ENCODE measurements around the gene KERA.

Gene KERA

DNA sequence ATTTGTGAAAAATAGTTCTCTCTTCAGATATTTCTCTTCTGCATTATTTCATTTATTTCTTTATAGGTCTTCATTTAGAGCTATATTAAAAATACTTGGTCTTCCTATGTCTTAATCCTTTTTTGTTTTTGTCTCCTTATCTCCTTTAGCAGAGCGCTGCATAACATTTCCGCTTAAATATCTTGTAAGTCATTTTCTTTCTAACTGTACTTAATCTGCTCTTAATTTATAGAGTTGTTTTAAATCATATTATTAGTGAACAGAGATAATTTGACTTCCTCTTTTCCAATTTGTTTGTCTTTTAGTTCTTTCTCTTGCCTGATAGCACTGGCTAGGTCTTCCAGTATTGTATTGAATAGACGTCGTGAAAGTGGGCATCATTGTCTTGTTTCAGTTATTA, 35.5 kb upstream of the KERA start:
- no peak for TF ChIP-seq ZBTB7A (IDR thresholded peaks at IDR 0.05; ENCODE audit: low read depth)

DNA sequence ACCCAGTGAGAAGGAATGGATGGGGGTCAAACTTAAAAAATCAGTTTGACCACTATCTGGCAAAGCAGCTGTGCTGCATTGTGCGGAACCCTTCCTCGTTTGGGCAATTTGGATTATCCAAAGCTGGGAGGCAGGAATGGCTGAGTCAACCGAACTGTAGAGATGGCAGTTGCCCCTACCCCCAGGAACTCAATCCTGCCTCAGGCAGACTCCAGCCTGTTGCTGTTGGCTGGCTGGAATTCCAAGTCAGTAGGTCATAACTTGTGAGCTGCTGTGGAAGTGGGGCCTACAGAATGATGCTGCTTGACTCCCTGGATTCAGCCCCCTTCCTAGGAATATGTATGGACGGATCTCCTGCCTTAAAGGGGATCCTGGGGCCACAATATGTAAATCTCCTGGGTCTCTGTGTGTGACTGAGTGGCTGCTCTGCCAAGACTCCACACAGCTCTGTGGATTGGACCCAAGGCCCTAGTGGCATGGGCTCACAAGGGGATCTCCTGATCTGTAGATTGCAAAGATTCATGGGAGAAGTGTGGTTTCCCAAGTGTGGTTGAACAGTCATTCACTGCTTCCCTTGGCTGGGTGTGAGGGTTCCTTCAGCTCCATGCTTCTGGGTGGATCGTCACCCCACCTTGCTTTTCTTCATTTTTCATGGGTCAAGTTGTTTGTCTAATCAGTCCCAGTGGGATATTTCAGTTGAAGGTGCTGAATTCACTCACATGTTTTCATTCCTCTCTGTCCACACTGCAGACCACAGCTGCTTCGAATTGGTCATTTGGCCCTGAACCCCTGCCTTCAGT, 34.3 kb upstream of the KERA start:
- TF ChIP-seq FOXM1 (IDR thresholded peaks at IDR 0.05; ENCODE audit: borderline replicate concordance, low read depth): no peak
- no peak for TF ChIP-seq CEBPB (IDR thresholded peaks at IDR 0.05)
- no peak for TF ChIP-seq CREB1 (IDR thresholded peaks at IDR 0.05; ENCODE audit: low read depth)
- TF ChIP-seq RAD21 (IDR thresholded peaks at IDR 0.05; ENCODE audit: low read depth): no peak
- TF ChIP-seq, protein P1, sequence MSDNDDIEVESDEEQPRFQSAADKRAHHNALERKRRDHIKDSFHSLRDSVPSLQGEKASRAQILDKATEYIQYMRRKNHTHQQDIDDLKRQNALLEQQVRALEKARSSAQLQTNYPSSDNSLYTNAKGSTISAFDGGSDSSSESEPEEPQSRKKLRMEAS (IDR thresholded peaks at IDR 0.05): no peak
- no peak for TF ChIP-seq EP300 (IDR thresholded peaks at IDR 0.05; ENCODE audit: borderline replicate concordance)
- TF ChIP-seq, protein P2, sequence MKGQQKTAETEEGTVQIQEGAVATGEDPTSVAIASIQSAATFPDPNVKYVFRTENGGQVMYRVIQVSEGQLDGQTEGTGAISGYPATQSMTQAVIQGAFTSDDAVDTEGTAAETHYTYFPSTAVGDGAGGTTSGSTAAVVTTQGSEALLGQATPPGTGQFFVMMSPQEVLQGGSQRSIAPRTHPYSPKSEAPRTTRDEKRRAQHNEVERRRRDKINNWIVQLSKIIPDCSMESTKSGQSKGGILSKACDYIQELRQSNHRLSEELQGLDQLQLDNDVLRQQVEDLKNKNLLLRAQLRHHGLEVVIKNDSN (IDR thresholded peaks at IDR 0.05): no peak
- TF ChIP-seq NFIC (IDR thresholded peaks at IDR 0.05): no peak
- no peak for TF ChIP-seq EGR1 (IDR thresholded peaks at IDR 0.05)
- no peak for TF ChIP-seq TAF1 (IDR thresholded peaks at IDR 0.05; ENCODE audit: low read depth)
- TF ChIP-seq TCF12 (IDR thresholded peaks at IDR 0.05; ENCODE audit: low read depth): no peak
- no peak for TF ChIP-seq ZBTB7A (IDR thresholded peaks at IDR 0.05; ENCODE audit: low read depth)
- TF ChIP-seq TEAD4 (IDR thresholded peaks at IDR 0.05): no peak
- TF ChIP-seq, protein P3, sequence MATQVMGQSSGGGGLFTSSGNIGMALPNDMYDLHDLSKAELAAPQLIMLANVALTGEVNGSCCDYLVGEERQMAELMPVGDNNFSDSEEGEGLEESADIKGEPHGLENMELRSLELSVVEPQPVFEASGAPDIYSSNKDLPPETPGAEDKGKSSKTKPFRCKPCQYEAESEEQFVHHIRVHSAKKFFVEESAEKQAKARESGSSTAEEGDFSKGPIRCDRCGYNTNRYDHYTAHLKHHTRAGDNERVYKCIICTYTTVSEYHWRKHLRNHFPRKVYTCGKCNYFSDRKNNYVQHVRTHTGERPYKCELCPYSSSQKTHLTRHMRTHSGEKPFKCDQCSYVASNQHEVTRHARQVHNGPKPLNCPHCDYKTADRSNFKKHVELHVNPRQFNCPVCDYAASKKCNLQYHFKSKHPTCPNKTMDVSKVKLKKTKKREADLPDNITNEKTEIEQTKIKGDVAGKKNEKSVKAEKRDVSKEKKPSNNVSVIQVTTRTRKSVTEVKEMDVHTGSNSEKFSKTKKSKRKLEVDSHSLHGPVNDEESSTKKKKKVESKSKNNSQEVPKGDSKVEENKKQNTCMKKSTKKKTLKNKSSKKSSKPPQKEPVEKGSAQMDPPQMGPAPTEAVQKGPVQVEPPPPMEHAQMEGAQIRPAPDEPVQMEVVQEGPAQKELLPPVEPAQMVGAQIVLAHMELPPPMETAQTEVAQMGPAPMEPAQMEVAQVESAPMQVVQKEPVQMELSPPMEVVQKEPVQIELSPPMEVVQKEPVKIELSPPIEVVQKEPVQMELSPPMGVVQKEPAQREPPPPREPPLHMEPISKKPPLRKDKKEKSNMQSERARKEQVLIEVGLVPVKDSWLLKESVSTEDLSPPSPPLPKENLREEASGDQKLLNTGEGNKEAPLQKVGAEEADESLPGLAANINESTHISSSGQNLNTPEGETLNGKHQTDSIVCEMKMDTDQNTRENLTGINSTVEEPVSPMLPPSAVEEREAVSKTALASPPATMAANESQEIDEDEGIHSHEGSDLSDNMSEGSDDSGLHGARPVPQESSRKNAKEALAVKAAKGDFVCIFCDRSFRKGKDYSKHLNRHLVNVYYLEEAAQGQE (IDR thresholded peaks at IDR 0.05; ENCODE audit: low read depth): no peak
- TF ChIP-seq YY1 (IDR thresholded peaks at IDR 0.05; ENCODE audit: low read depth): no peak

- TF ChIP-seq TAF1 (IDR thresholded peaks at IDR 0.05; ENCODE audit: low read depth) (no peak), EP300 (IDR thresholded peaks at IDR 0.05; ENCODE audit: borderline replicate concordance) (no peak), TCF12 (IDR thresholded peaks at IDR 0.05; ENCODE audit: low read depth) (no peak), RAD21 (IDR thresholded peaks at IDR 0.05; ENCODE audit: low read depth) (no peak), CREB1 (IDR thresholded peaks at IDR 0.05; ENCODE audit: low read depth) (no peak), FOXM1 (IDR thresholded peaks at IDR 0.05; ENCODE audit: borderline replicate concordance, low read depth) (no peak), ZBTB7A (IDR thresholded peaks at IDR 0.05; ENCODE audit: low read depth) (no peak), CEBPB (IDR thresholded peaks at IDR 0.05) (no peak), TEAD4 (IDR thresholded peaks at IDR 0.05) (no peak), YY1 (IDR thresholded peaks at IDR 0.05; ENCODE audit: low read depth) (no peak), EGR1 (IDR thresholded peaks at IDR 0.05) (no peak), NFIC (IDR thresholded peaks at IDR 0.05) (no peak)
- TF ChIP-seq, protein P1 (IDR thresholded peaks at IDR 0.05): no peak
- TF ChIP-seq, protein P2 (IDR thresholded peaks at IDR 0.05): no peak
- TF ChIP-seq, protein P3 (IDR thresholded peaks at IDR 0.05; ENCODE audit: low read depth): no peak
Observed at GRCh38 chr12:91080041-91080440, 22.2 kb upstream of the KERA start.

DNA sequence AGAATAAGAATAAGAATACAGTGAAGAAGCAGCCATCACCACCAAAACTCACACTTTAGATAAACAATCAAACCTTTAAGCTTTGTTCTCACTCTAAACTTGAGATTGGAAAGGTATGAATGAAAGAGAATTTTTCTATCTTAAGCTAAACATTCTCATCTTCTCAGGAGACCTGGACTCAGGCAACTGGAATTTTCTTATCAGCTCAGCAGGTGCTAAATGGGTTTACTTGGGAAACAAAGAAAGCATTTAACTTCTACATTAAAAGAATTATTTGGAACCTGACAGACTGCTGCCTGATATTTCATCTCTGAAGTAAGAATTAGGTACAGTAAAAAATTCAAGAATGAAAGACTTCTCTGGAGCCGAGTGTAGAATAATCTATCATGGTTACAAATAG, 20.7 kb upstream of the KERA start:
- TF ChIP-seq RAD21 (IDR thresholded peaks at IDR 0.05; ENCODE audit: low read depth) (no peak), CEBPB (IDR thresholded peaks at IDR 0.05) (no peak)
- TF ChIP-seq, protein P1 (IDR thresholded peaks at IDR 0.05): no peak

DNA sequence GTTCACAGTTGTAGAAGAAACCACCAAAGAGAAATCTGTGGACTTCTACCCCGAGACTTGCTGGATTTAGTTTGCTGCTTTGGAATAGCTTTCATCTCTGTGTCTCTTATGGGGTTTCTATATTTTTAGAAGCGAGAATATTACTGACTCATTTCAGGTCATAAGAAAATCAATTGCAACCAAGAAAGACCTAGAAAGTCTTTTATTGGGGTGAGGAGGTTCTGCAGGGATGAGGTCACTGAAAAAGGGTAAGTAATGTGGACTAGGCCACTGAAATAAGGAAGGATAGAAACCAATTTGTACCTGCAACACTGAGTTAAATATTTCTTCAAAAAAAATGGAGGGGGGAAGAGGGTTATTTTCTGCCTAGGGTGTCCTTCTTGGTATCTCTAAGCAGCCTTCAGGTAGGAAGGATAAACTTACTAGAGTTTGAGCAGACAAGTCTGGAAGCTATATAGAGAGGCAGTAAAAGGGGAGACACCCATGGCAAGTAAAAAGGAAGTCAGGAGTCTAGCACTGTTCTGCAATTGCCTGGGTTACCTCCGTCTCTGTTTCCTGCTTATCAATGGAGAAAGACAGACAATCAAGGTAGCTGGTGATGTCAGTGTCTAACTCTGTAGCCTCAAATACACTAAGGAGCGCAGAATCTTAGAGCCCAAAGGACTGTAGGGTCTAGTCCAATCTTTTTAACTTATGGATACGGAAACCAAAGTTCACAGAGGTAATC, 19.6 kb upstream of the KERA start:
- TF ChIP-seq ZBTB7A (IDR thresholded peaks at IDR 0.05; ENCODE audit: low read depth): no peak
- TF ChIP-seq, protein P2 (IDR thresholded peaks at IDR 0.05): no peak
- no peak for TF ChIP-seq CEBPB (IDR thresholded peaks at IDR 0.05)
- TF ChIP-seq CREB1 (IDR thresholded peaks at IDR 0.05; ENCODE audit: low read depth): no peak
- no peak for TF ChIP-seq TCF12 (IDR thresholded peaks at IDR 0.05; ENCODE audit: low read depth)
- TF ChIP-seq RAD21 (IDR thresholded peaks at IDR 0.05; ENCODE audit: low read depth): no peak
- TF ChIP-seq, protein P1 (IDR thresholded peaks at IDR 0.05): no peak
- TF ChIP-seq TAF1 (IDR thresholded peaks at IDR 0.05; ENCODE audit: low read depth): no peak
- no peak for TF ChIP-seq YY1 (IDR thresholded peaks at IDR 0.05; ENCODE audit: low read depth)
- TF ChIP-seq TEAD4 (IDR thresholded peaks at IDR 0.05): no peak
- TF ChIP-seq, protein P3 (IDR thresholded peaks at IDR 0.05; ENCODE audit: low read depth): no peak
- no peak for TF ChIP-seq EP300 (IDR thresholded peaks at IDR 0.05; ENCODE audit: borderline replicate concordance)
- no peak for TF ChIP-seq FOXM1 (IDR thresholded peaks at IDR 0.05; ENCODE audit: borderline replicate concordance, low read depth)
- TF ChIP-seq EGR1 (IDR thresholded peaks at IDR 0.05): no peak
- TF ChIP-seq NFIC (IDR thresholded peaks at IDR 0.05): no peak
